Esophagus squamous epithelium (tissue), 5 donors: ENCODE results near the gene COL8A2. TPM values are rescaled to one million over a fixed set of nuclear protein-coding genes. Genes with fewer than 3 reads are reported as not detected.

Source experiments
- DNase-seq: peaks from one replicate; lab custom pipeline; 2025; lab: John Stamatoyannopoulos, UW
- H3K27ac ChIP-seq, 4 donors: fragments of 200-600 bp; sonication (generic); one replicate each; pipeline ENCODE4 v1.5.1; 2016 to 2019; ENCODE audit warnings: mild to moderate bottlenecking in 1 of 4
- H3K27me3 ChIP-seq, 4 donors: fragments of 200-600 bp; sonication (generic); 1 replicate in 3 of 4; 2 replicates in 1 of 4; pipeline versions ENCODE4 v1.5.1 to v1.6.0; 2017 to 2021; ENCODE audit warnings: antibody characterized with exemption in 1 of 4
- H3K36me3 ChIP-seq, 3 donors: fragments of 200-600 bp; sonication (generic); one replicate each; pipeline ENCODE4 v1.5.1; 2016 to 2019
- H3K4me1 ChIP-seq, 3 donors: fragments of 200-600 bp; sonication (generic); one replicate each; pipeline ENCODE4 v1.5.1; 2017 to 2019
- H3K4me3 ChIP-seq, 4 donors: fragments of 200-600 bp; sonication (generic); 1 replicate in 3 of 4; 2 replicates in 1 of 4; pipeline ENCODE4 v1.5.1; 2016 to 2019; ENCODE audit warnings: mild to moderate bottlenecking in 2 of 4, moderate library complexity in 1 of 4
- H3K9me3 ChIP-seq, 3 donors: fragments of 200-600 bp; sonication (generic); one replicate each; pipeline ENCODE4 v1.5.1; 2016 to 2019
- CTCF ChIP-seq, 6 experiments: fragments of 450-650 bp in 4 of 6; fragments of 200-600 bp in 2 of 6; sonication (generic) in 2 of 6; IDR thresholded peaks; one replicate each; pipeline ENCODE4 v1.5.1; 2016 to 2019; ENCODE audit warnings: antibody characterized with exemption in 6 of 6, mild to moderate bottlenecking in 4 of 6, moderate library complexity in 4 of 6
- POLR2A ChIP-seq, 4 donors: fragments of 450-650 bp; IDR thresholded peaks; one replicate each; pipeline ENCODE4 v1.6.1; 2017; ENCODE audit warnings: antibody characterized with exemption in 4 of 4, mild to moderate bottlenecking in 4 of 4, moderate library complexity in 3 of 4
- WGBS, 2 donors: methylation state at CpG; one replicate each; pipeline ENCODE4 v1.1.5; 2018; 5-methylcytosine and 5-hydroxymethylcytosine counted together
- intact Hi-C: fragments of 100-400 bp; cut with DNase I; formaldehyde crosslinking; loops from one replicate; pipeline ENCODE4 v1.15.0; 2022
- total RNA-seq, 4 donors: library from RNA; depleted of rRNA; stranded (reverse); fragments of >200 nt; gene quantifications; one replicate each; pipeline ENCODE4 v1.1.0, GENCODE V29; 2016
- donor health status: DM: yes; HTN: yes; CAD: no.

Gene COL8A2
- total RNA-seq, 4 donors from 2014 or later, result 4.0 to 7.4 (median 5.1) TPM

GRCh38 chr1:36165145-36165544, 40.1 kb upstream of the COL8A2 start:
- Histone ChIP-seq H3K9me3 (no peaks in the 10 kb centered on the region), H3K36me3 (peaks cover 0 to 24% (median 0%) of the 10 kb centered on the region in 3 donors), H3K4me3 (no peak overlapping the region), H3K4me1 (peaks cover 38 to 95% (median 68%) of the 10 kb centered on the region in 3 donors), H3K27me3 (no peaks in the 10 kb centered on the region), H3K27ac (peak overlapping the region in 1 of 4 donors; percentile 6)
- WGBS, 2 donors, result 90 to 94% methylated on average over 1 of the region's 1 CpG
- TF ChIP-seq CTCF (IDR thresholded peaks at IDR 0.05) (no peak), POLR2A (IDR thresholded peaks at IDR 0.05) (no peak)
- intact Hi-C loops, result no loop called here
- DNase-seq, result no peak

- Histone ChIP-seq H3K4me3 (no peak overlapping the region), H3K9me3 (no peaks in the 10 kb centered on the region), H3K27me3 (no peaks in the 10 kb centered on the region), H3K27ac (peak overlapping the region in 3 of 4 donors; percentile 7 to 19 (median 15)), H3K36me3 (peaks cover 0 to 21% (median 0%) of the 10 kb centered on the region in 3 donors), H3K4me1 (peaks cover 46 to 95% (median 76%) of the 10 kb centered on the region in 3 donors)
- TF ChIP-seq POLR2A (IDR thresholded peaks at IDR 0.05) (no peak), CTCF (IDR thresholded peaks at IDR 0.05) (no peak)
- 83 to 96% methylated on average over 2 of the region's 2 CpGs for WGBS, 2 donors
- no peak for DNase-seq
- intact Hi-C loops, result no loop called here
Measured at GRCh38 chr1:36164361-36164760, 39.3 kb upstream of the COL8A2 start.

- peaks cover 0 to 19% (median 0%) of the 10 kb centered on the region in 3 donors for H3K36me3 ChIP-seq
- TF ChIP-seq POLR2A (IDR thresholded peaks at IDR 0.05) (no peak), CTCF (IDR thresholded peaks at IDR 0.05) (no peak)
- H3K9me3 ChIP-seq, result no peaks in the 10 kb centered on the region
- H3K4me1 ChIP-seq, result peaks cover 49 to 95% (median 80%) of the 10 kb centered on the region in 3 donors
- H3K27ac ChIP-seq, result peak overlapping the region in 3 of 4 donors; percentile 94 to 100 (median 95)
- intact Hi-C loops, result no loop called here
- H3K4me3 ChIP-seq, result no peak overlapping the region
- no peak for DNase-seq
- H3K27me3 ChIP-seq, result no peaks in the 10 kb centered on the region
Measured at GRCh38 chr1:36163426-36163825, 38.4 kb upstream of the COL8A2 start.

- Histone ChIP-seq H3K27ac (peak overlapping the region; percentile 85 to 100 (median 94)), H3K27me3 (no peaks in the 10 kb centered on the region), H3K4me3 (no peak overlapping the region), H3K4me1 (peaks cover 53 to 95% (median 81%) of the 10 kb centered on the region in 3 donors), H3K36me3 (peaks cover 0 to 12% (median 0%) of the 10 kb centered on the region in 3 donors), H3K9me3 (no peaks in the 10 kb centered on the region)
- no peak for DNase-seq
- 33 to 67% methylated on average over 1 of the region's 1 CpG for WGBS, 2 donors
- intact Hi-C loops, result no loop called here
- TF ChIP-seq CTCF (IDR thresholded peaks at IDR 0.05) (no peak), POLR2A (IDR thresholded peaks at IDR 0.05) (no peak)
Measured at GRCh38 chr1:36162680-36163239, 37.7 kb upstream of the COL8A2 start.

GRCh38 chr1:36161641-36162531, 36.9 kb upstream of the COL8A2 start:
- H3K27me3 ChIP-seq, result no peaks in the 10 kb centered on the region
- intact Hi-C loops, result no loop called here
- peak overlapping the region; percentile 85 to 100 (median 94) for H3K27ac ChIP-seq
- H3K4me1 ChIP-seq, result peaks cover 51 to 93% (median 77%) of the 10 kb centered on the region in 3 donors
- peaks cover 0 to 5% (median 0%) of the 10 kb centered on the region in 3 donors for H3K36me3 ChIP-seq
- no peaks in the 10 kb centered on the region for H3K9me3 ChIP-seq
- H3K4me3 ChIP-seq, result peak overlapping the region; percentile 6 to 59 (median 38)
- peak in 1 of 6 experiments; percentile 7 for TF ChIP-seq CTCF (IDR thresholded peaks at IDR 0.05)
- peak in 2 of 4 donors; percentile 44 to 50 for TF ChIP-seq POLR2A (IDR thresholded peaks at IDR 0.05)
- WGBS, 2 donors, result 9 to 12% methylated on average over 11 of the region's 14 CpGs
- DNase-seq, result no peak
